ENCODE measurements around the gene KRTAP5-3.

The KRTAP5-3 gene

DNA sequence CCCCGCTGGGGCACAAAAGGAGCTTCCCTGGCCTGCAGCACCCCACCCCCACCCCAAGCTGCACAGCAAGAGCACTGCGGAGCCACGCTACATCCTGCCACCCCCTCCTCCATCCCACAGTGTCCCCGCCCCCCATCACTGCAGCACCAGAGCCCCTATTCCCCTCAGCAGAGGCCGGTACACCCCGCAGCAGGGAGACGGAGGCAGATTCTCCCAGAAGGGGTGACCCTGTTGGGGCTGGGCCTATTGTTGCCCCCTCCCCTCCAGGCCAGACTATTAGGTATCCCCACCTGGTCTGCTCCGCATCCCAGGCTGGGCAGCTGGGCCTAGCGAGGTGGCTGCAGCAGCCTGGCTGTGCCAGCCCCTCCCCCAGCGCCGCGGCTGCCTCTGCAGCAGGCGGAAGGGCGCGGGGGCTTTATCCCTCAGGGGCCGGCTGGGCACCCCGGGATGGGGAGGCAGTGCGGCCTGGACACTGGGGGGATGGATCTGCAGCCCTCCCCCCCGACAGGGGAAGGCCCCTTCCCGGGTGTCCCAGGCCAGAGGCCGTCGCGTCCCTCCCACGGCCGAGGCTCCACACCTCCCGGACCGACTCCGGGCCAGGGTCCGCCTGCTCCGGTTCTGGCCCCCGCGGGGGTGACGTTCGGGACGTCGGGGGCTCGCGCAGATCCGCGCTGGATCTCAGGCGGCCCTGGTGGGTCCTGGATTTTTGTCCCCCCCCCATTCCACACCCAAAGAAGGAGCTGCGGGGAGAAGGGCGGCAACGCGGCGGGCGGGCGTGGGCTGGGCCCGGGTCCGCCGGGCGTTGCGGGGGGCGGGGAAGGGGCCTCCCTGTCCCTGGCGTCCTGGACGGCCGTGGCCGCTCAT lies 37.1 kb downstream of the KRTAP5-3 start:
- TF ChIP-seq MAX (IDR thresholded peaks at IDR 0.05; ENCODE audit: low read depth, low read length) (no peak), MYC (IDR thresholded peaks at IDR 0.05; ENCODE audit: low read depth, low read length) (no peak), POLR2A (IDR thresholded peaks at IDR 0.05; ENCODE audit: extremely low read depth, insufficient read length) (no peak), CTCF (IDR thresholded peaks at IDR 0.05; ENCODE audit: low read depth, low read length) (no peak)
- no peak overlapping the region for H3K4me3 ChIP-seq (ENCODE audit: low read depth, low read length)
- DNase-seq (ENCODE audit: low read depth), result peak; percentile 26

DNA sequence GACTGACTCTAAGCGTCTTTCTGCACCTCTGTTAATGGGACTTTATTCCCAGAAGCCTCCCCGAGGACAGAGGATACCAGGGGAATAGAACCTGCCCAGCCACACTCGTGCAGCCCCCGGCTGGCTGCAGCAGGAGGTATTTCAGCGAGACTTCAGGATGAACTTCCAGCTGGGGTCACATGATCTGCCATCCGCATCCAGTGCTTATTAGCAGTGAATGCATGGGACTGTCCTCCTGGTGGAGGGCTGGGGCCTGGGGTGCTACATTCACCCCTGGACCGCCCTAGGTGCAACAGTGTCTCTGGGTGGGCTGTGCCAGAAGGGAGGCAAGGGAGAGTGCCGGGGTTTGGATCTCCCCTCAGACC lies 37.8 kb downstream of the KRTAP5-3 start:
- DNase-seq (ENCODE audit: low read depth), result no peak
- no peak overlapping the region for H3K4me3 ChIP-seq (ENCODE audit: low read depth, low read length)
- TF ChIP-seq MYC (IDR thresholded peaks at IDR 0.05; ENCODE audit: low read depth, low read length) (no peak), MAX (IDR thresholded peaks at IDR 0.05; ENCODE audit: low read depth, low read length) (no peak), CTCF (IDR thresholded peaks at IDR 0.05; ENCODE audit: low read depth, low read length) (no peak), POLR2A (IDR thresholded peaks at IDR 0.05; ENCODE audit: extremely low read depth, insufficient read length) (no peak)

DNA sequence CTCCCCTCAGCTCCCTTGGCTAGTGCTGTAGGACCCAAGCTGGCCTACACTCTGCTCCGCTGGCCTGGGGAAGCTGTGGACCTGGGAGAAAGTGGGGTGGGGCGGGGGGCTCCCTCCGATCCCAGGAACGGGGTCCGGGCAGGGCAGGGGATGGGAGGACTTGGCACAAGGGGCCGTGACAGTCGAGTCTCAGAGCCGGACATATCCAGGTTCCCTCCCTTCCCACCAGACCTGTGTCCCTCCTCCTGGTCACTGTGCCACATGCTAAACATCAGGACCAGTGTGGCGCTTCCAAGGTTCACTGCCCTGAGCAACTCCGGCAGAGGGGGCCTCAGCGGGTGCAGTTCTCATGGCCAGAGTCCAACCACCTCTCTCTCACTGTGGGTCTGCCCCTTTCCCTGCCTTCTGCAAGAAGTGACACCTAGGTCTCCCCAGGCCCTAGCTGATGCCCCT lies 38.2 kb downstream of the KRTAP5-3 start:
- no peak overlapping the region for H3K4me3 ChIP-seq (ENCODE audit: low read depth, low read length)
- no peak for DNase-seq (ENCODE audit: low read depth)
- no peak for TF ChIP-seq MAX (IDR thresholded peaks at IDR 0.05; ENCODE audit: low read depth, low read length)
- TF ChIP-seq POLR2A (IDR thresholded peaks at IDR 0.05; ENCODE audit: extremely low read depth, insufficient read length), result no peak
- TF ChIP-seq CTCF (IDR thresholded peaks at IDR 0.05; ENCODE audit: low read depth, low read length), result no peak
- TF ChIP-seq MYC (IDR thresholded peaks at IDR 0.05; ENCODE audit: low read depth, low read length), result no peak

DNA sequence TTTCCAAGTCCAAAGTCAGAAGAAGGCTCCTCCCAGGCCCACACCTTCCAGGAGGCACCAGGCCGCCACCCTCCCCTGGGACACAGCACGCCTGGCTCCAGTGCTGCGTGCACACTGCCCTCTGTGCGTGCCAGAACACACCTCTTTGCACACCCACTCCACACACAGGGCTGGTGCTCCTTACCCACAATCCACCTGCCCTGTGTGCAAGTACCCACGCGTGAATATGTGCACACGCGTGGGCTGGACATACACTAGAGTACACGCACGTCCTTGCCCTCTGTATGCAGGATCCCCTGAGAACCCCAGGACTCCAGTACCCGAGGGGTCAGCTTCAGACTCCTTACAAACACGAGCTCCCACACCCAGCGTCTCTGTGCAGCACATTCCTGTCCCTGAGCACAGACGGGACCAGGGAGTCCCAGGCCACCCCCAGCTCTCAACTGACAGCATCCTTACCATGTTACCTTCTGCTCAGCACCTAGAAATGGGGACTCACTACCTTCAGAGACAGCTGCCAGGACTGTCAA lies 38.9 kb downstream of the KRTAP5-3 start:
- TF ChIP-seq CTCF (IDR thresholded peaks at IDR 0.05; ENCODE audit: low read depth, low read length) (no peak), POLR2A (IDR thresholded peaks at IDR 0.05; ENCODE audit: extremely low read depth, insufficient read length) (no peak), MAX (IDR thresholded peaks at IDR 0.05; ENCODE audit: low read depth, low read length) (no peak), MYC (IDR thresholded peaks at IDR 0.05; ENCODE audit: low read depth, low read length) (no peak)
- DNase-seq (ENCODE audit: low read depth), result peak; percentile 2
- H3K4me3 ChIP-seq (ENCODE audit: low read depth, low read length), result no peak overlapping the region

- H3K4me3 ChIP-seq (ENCODE audit: low read depth, low read length), result no peak overlapping the region
- TF ChIP-seq MYC (IDR thresholded peaks at IDR 0.05; ENCODE audit: low read depth, low read length) (no peak), POLR2A (IDR thresholded peaks at IDR 0.05; ENCODE audit: extremely low read depth, insufficient read length) (no peak), CTCF (IDR thresholded peaks at IDR 0.05; ENCODE audit: low read depth, low read length) (no peak), MAX (IDR thresholded peaks at IDR 0.05; ENCODE audit: low read depth, low read length) (no peak)
- DNase-seq (ENCODE audit: low read depth), result peak; percentile 25
Observed at GRCh38 chr11:1568441-1568911, 39.8 kb downstream of the KRTAP5-3 start.
